NCI-H510A (cell line): ENCODE results near the gene GCG.

Source experiments
- DNase-seq: peaks from one replicate; lab custom pipeline; 2025; lab: John Stamatoyannopoulos, UW

The GCG gene

DNA sequence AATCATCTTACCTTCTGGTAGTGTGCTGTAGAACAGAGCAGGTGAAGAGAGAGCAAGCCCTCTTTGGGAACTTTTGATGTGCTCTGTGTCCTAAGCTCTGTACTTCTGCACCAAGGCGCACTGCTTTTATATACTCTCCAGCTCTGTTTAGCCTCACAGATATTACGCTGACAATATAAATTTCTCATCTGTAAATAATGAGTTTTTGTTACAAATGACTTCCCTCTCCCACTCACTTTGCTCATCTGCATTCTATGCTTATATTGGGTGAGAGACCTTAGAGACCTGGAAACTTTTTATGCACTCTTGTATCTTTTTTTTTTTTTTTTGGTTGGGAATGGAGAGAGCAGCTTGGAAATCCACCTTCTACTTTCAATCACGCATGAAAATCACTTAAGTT, at the start of gene GCG:
TSS of gene GCG (minus strand) at position 101 of the 400 bp plus-strand sequence. CDS start 3,069 bp downstream, outside the sequence.
- no peak for DNase-seq

DNA sequence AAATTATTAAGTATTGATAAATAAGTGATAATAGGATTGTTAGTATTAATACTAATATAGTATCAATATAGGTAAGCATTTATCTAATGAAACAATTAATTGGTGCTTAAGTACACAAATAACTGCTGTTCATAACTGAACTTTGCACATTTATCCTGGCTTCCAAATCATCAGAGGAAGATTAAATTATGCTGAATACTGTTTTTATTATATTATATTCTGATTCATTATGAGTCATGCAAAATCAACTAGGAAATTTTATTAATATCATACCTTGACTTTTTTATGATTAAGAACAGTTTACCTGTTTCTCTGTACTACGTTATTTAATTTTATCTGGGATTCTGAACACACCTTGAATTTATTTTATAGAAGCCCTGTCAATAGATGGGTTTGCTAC, 48.6 kb upstream of the GCG start:
- no peak for DNase-seq

DNA sequence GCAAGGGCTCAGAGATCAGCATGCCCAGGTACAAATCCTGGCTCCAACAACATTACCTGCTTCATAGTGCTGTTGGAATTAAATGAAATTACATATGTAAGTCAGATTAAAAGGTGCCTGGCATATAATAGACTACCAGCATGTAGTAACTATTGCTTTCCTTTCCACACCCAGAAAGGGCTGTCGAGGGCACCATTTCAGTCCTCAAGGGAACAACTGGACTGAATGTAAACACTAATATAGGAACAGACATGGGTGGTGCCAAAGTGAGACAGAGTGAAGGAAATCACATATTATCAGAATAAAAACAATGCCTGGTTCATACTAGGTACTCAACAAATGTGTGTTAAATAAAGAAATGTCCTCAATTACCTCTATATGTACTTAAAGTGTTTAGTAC, 47.9 kb upstream of the GCG start:
- no peak for DNase-seq

DNA sequence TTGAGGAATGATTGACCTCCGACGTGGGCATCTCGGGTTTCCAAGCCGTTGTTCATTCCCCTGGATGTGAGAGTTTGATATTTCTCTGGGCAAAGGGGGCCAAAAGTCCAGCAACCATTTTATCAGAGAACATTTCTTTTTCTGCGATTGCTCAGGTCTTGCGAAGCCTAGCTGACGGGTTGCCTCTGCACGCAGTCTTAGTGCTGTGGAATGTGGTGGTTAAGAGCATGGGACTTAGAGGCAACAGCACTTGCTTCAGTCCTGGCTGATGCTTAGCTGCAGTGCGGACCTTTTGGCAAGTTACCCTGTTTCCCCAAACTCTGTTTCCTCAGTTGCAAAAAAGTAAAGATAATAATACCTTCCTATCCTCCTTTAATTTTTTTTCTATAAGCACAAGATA, 46.2 kb upstream of the GCG start:
- no peak for DNase-seq

DNA sequence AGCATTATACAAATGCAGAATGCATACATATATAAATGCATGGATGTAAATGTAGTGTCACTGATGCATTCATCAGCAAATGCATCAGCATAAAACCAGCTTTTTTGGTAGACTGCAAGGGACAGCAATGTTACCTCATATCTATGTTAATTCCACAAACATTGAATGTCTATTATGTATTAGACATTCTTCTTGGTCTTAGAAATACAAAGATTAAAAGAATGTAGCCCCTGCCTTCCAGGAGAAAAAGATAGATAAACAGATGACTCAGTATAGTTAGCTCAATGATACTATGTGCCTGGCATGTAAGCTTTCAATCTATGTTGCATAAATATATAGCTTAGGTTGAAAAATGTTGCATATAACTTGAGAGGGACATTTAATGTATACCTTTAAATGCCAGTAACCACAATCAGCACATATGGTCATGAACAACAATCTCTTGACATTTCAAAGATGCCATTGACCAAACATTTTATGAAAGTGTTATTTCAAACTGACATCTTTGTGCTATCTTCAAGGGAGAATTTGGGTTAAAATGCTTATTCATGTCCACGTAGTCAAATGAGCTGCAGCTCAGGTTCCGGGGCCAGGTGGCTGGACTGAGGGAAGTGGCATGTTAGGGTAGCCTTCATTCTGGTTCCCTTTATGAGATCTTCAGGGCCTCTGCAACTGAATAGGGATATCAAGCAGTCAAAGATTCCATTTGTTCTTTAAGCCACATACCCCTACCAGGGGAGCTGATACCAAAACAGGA, 45.2 kb upstream of the GCG start:
- no peak for DNase-seq

DNA sequence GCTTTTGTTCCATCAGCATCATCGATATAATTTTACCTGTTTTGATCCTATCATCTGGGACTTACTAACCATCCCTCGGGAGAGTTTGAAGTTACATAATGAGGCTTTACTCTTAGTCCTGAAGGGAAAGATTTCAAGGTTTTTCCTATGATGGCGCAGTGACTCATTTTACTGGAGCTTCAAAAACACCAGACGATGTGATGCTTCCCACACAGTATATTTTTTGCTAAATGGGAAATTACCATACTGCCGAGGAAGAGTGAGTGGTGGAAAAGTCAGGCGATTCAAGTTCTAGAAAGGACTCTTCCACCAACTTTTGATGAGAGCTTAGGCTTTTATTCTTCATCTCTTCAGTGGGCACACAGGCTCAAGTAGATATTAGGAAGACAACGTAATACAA, 44.6 kb upstream of the GCG start:
- no peak for DNase-seq

DNA sequence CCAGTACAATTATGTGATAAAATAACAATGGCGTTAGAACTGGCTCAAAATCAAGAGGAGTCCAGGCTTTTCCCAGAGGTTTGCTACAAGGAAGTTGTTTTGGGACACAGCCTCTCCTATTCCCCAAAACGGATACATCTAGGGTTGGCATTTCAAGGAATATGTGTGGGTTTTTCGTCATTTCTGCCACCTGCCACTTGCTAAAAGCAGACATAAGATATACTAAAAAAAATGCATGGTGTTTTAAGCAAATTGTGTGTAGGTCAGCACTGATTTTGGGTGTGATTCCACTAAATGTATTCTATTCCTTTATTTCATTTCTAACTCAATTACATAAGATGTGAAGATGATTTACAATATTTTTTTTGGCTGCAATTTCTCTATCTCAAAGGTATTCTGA, 36.4 kb upstream of the GCG start:
- DNase-seq, result no peak

DNA sequence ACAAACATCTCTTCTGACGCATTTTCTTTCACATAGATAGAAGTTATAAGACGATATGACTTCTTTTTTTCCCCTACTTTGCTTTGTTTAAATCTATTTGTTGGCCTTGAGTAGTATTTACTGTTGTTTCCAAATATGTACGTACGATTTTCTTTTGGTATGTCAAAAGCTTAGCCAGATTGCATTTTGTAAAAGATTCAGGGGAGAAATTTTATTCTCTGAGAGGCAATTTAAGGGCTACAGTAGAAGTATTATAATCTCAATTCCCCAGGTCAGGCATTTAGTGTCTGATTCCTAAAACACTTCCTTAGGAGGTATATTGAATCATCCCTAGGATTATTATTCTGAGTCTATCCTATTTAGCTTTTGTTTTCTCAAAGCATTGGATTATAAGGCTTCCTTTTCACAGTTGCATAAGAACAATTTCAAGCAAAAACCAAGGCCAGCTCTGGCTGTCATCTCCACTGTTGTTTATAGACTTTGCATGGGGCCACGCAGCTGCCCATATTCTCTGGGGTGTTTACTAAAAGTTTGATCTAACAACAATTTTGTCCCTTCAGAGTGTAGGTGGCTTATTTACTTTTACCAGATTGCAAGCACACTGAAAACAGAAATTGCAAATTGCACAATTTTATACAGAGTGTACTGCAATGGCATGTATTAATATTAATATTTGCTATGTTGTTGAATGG, 33.6 kb upstream of the GCG start:
- DNase-seq, result no peak

DNA sequence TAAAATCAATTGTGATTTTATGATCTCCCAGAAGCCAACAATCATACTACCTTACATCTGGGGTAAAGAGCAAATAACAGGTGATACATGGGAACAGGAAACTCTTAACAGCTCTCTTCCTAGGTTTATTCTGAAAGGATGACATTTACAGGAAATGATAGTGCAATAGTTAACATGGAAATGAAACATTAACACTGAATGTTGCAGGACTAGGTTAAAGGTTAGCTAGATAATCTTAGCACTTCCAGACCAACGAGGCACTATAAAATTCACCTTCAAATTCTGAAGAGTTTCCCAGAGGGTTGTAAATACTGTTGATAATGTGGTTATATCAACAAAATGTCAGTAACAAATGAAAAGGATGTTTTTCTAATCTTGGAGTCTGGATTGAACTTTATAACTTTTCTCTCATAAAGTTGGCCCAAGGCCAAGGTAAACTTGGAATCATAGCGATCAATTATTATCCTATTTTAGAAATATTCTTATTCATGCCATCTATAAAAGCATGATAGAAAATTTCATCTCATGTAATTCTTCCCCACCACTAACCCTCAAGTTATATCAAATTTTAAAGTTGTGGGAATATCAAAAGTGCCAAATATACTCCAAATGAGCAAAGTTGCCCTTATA, 32.9 kb upstream of the GCG start:
- no peak for DNase-seq

DNA sequence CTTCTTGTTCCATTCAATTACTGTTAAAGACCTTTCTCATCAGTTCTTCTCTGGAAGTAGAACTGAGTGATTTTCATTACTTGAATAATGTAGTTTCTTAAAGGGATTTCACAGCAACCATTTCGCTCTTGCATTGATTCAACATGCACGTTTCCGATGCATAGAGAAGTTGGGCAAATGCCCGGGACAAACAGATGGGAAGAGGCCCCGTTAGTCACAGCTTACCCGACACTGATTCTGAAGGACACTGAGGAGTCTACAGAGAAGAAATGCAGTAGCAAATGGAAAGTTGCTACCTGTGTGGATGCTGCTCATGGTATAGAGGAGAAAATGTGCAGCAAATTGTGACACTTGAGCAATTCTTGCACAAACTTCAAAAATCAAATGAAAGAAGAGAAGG, 32.3 kb upstream of the GCG start:
- no peak for DNase-seq

DNA sequence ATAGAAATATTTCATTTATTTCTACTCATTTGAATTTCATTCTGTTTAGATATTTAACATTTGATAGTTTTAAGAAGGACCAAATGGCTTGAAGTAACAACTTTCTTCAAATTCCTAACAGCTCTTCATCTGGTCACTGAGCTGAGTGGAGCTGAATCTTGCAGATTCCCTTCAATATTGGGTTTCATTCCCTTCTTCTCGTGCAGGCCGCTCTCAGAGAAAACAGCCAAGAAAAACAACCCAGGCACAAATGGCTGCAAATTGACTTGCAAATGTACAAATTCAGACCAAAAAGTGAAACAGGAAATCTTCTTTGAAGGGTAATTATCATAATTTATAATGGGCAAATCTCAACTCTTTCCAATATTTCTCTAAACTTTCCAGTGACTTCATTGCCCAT, 30.3 kb upstream of the GCG start:
- DNase-seq, result no peak

DNA sequence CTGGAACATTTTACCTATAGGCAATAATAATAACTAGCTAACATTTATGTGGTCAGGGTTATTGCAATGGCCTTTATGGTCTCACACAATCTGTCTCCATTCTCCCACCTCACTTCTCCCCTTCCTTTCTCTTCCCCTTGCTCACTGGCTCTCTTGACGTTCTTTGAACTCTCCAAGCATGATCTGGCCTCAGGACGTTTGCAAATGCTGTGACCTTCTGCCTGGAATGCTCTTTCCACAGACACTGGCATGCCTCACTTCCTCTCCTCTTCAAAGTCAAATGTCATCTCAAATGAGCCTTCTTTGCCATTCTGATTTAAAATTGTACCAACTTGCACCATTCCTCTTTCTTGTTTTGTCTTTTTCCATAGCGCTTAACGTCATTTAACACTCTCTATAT, 25.3 kb upstream of the GCG start:
- DNase-seq, result no peak

DNA sequence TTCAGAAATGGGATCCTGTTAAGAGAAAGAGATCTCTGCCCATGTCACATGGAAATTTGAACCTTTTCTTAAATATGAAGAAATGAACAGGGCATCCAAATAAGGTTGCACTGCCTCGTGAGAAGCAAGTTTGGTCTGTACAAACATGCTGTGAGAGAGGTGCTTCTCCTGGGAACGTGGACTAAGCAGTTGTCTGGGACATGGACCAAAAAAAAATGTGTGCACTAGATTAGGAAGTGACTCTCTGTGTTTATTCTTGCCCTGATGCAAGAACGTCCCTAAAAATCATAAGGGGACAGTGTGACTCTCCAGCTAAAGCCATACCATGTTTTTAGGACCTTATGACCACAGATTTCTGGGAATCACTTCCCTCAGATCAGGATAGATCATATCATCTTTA, 23.7 kb upstream of the GCG start:
- DNase-seq, result no peak

DNA sequence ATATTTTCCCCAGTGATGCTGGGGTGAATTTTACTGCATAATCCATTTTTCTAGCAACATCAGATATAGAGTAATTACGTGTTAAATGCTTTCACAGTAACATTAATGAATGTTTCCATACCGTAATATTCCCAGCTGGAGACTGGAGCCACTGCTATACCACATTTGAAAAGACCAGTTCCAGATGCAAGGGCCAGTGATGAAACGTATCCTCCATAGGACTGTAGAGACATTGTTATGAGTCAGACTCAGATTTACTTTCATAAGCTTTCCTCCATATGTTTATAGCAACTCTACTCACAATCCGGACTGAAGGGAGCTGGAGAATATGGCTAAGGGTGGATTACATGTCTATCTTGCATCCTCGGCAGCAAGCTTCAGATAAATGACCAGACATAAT, 22.7 kb upstream of the GCG start:
- DNase-seq, result no peak

DNA sequence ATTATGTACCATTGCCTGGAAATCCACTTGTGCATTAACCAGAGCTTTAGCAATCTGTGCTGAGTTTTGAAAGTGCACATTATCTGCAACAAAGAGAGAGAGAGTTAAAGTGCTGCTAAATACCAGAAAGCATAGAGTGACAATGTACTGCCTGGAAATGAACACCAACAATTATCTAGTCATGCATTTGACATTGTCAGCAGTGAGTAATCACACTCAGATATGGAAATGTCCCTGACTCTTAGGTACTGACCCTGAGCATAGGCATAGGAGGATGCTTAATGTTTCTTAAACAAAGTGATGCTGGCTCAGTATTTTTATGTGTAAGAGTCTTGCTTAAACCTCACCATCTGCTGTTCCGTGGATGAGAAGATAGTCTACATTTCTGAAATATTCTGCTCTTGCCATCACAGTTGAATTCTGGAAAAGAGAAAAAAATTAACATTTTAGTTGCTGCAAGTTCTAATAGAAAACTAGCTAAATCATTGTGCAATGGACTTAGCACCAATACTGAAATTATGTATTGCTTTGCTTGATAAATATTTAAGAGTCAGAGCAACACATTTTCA, 20.8 kb upstream of the GCG start:
- no peak for DNase-seq

DNA sequence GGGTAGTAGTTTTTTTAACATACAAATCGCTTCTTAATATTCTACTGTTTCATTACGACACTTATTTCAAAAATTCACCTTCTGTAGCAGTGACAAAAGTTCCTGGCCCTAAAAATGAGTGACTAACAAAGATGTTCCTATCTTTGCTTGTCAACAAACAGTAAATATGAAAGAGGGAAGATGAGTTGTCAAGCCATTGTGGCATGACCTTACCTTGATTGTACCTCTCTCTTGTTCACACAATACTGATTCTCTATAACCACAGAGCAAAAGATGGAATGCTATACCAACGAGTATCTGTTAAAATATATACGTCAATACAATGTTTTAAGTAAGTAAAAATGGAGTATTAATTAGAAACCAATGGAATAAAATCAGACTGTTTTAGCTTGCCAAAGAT, 14.7 kb upstream of the GCG start:
- DNase-seq, result no peak

DNA sequence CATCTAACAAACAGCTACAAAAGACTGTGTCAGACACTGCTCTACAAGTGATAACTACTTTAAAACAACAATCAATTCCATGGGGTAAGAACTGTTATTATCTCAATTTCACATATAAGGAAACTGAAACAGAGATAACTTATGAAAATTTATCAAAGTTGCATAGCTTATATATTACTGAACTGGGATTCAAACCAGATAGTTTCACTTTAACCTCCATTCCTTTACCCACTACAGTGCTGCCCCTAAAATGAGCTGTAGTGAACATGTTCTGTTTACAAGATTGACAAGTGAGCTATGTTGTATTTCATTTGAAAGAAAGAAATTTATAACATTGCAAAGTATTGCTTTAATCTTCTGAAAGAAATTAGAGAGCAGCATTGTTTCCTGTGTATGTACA, 14.1 kb upstream of the GCG start:
- no peak for DNase-seq

DNA sequence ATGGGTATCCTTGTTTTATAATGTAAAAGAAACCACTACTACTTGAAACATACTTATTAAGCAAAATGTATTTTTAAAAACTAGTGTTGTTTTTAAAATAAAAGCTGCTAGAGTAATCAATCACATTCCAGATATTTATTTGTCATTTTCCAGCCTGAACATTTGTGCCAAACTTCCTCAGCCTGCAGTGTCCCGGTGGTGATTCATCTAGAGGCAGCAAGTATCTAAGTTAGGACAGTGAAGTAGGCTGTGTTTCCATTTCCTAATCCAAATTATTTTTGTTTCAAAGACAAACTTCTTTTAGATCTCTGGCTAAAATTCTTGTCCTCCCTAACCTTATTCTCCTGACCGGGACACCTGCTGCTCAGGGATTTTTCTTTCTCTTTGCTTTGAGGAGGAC, 12.8 kb upstream of the GCG start:
- no peak for DNase-seq

DNA sequence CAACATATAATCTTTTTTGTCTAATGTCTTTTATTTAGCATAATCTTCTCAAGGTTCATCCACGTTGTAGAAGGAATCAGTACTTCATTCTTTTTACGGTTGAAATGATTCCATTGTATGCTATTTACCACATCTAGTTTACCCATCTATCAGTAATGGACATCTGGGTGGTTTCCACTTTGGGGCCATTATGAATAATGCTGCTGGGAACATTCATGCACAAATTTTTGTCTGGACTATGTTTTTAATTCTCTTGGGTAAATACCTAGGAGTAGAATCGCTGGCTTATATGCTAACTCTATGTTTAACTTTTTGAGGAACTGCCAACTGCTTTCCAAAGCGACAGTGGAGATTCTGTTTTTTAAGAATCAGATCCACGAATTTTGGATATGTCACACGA, 7.4 kb upstream of the GCG start:
- no peak for DNase-seq

DNA sequence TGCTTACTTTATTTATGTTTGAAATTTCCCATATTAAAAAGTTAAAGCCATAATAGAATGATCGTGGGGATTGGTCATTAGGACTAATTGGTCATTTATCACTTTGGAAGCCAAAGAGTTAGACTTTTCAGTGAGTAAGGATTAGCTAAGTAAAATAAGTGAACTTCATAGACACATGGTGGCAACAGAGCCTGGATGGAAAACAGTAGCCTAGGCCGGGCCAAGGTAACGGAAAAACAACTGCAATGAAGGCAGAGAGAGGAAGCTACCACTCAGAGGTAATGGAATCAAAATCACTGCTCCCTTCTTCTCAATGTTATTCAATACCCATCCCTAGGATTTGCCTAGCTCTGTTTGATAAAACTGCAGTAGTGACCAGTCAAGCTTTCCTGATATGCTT, 4.1 kb upstream of the GCG start:
- DNase-seq, result no peak

DNA sequence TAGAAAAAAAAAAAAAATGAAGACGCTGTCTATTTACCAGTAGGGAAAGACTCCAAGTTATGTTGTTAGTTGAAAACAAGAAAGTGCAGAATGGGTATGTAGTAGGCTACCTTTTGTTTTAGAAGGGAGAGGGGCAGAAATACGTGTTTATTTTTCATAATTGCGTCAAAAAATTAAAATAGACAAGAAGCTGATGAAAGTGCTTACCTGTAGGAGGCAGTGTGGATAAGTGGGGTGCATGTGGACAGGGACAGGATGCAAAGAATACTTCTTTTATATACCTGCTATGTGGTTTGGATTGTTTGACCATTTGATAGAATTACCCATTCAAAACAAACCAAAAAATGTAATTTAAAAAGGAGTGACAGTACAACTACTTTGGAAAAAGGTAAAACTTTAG, 3.0 kb upstream of the GCG start:
- DNase-seq, result no peak

DNA sequence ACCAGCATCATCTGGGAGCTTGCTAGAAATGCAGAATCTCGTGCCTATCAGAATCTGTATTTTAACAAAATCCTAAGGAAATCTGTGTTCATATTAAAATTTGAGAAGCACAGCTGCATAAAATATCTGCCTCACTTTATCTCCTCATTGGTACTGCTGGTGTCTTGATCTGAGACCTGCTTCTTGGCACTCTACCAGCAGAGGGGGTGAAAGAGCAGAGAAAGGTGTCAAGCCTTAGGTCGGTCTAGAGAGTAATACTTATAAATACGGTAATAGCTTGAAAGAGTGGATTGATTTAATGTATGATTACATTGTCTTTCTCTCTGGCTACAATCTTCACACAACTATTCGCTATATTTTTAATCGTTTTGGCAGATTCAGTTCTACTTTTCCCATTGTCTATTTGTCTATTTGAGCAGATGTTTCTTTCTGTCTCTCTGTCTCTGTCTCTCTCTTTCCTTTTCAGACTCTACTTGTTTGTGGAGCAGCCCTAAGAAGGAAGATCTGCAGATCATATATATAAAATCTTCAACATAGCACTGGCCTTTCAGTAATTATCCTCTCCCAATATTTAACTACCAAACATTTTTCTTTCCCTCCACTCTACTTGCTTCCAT, 1.7 kb upstream of the GCG start:
- no peak for DNase-seq

DNA sequence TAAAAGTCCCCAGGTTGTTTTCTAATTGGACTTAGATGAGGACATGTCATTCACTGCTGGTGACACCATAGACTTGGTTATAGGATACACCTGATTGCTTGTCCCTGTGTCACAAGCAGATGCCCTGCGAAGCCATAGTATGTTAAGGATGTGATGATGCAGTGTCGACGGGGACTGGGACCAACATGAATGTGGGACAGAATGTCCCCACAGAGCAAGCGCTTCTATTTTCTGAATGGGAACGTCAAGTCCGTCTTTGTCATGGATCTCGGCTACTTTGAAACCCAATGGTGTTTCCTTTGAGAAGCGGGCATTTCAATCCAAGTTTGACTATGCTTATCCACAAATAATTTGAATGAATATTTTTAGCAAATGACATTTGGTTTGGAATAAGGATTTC, 2.1 kb downstream of the GCG start:
- DNase-seq, result no peak
